ENCODE measurements around the gene EME1. TPM values are rescaled to one million over a fixed set of nuclear protein-coding genes. Genes with fewer than 3 reads are reported as not detected.

EME1 gene
- total and polyA plus RNA-seq, 2 of the 13 experiments (the other 11 are each of a cell fraction or from before 2014, with no cell fraction given), result 20.7 to 24.6 TPM

DNA sequence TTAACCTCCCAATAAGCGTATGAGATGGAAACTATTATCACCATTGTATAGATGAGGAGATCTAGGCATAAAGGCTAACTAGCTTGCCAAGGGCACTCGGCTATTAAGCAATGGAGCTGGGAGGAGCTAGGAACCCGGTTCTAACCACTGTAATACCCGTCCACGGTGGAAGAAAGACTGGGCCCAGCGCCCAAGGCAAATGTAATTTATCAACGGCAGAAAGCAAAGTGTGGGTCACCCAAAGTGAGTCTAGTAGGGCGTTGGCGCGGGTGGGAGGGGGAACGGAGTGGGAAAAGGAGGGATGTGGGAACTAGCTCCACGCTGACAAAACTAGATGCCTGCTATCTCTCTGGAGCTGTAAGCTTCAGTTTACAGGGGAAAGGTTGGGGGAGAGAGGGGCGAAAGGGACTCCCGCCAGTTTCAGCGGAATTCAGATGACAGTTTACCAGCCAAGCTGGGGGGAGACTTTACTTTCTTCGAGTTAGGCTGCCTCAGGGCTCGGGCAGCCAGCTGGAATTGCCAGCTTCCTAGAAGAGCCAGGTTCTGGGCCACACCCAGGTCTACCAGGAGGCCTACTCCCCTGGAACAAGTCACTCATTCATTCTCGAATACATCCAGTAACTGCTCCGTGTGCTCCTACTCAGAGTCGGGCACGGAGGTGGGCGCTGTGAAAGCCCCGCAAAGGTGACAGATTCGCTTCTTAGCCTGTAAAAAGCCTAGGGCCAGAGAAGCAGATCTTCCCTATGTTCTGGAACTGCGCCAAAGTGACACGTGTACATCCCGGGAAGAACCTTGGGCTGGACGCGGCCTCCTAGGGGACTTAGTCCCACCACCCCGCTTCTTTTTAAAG lies 23.5 kb downstream of the EME1 start (continued):
- TF ChIP-seq PAWR (CRISPR knock-in tag; IDR thresholded peaks at IDR 0.05; ENCODE audit: borderline replicate concordance) (no peak), SMAD1 (CRISPR knock-in tag; IDR thresholded peaks at IDR 0.05; ENCODE audit: borderline replicate concordance, low read depth) (no peak), STAG1 (CRISPR knock-in tag; IDR thresholded peaks at IDR 0.05) (no peak), DMAP1 (CRISPR knock-in tag; IDR thresholded peaks at IDR 0.05) (no peak), ZNF879 (CRISPR knock-in tag; IDR thresholded peaks at IDR 0.05) (0 out of 2 replicates have a peak, but pooled peaks have one; percentile 2), ZNF672 (CRISPR knock-in tag; IDR thresholded peaks at IDR 0.05) (no peak), ZSCAN21 (CRISPR knock-in tag; IDR thresholded peaks at IDR 0.05; ENCODE audit: borderline replicate concordance) (peak; percentile 78), CCDC6 (CRISPR knock-in tag; IDR thresholded peaks at IDR 0.05) (no peak), CENPBD1 (CRISPR knock-in tag; IDR thresholded peaks at IDR 0.05; ENCODE audit: borderline replicate concordance, low read depth) (no peak), NR2F6 (IDR thresholded peaks at IDR 0.05) (no peak), NR2F6 (CRISPR knock-in tag; IDR thresholded peaks at IDR 0.05) (no peak), ZNF567 (CRISPR knock-in tag; IDR thresholded peaks at IDR 0.05; ENCODE audit: borderline replicate concordance) (no peak), GABPB1 (CRISPR knock-in tag; IDR thresholded peaks at IDR 0.05) (no peak), KLF16 (CRISPR knock-in tag; IDR thresholded peaks at IDR 0.05) (no peak), ZNF605 (CRISPR knock-in tag; IDR thresholded peaks at IDR 0.05) (no peak), ZFP36L1 (CRISPR knock-in tag; IDR thresholded peaks at IDR 0.05) (0 out of 2 replicates have a peak, but pooled peaks have one; percentile 46), IRF1 (CRISPR knock-in tag; IDR thresholded peaks at IDR 0.05; ENCODE audit: low read depth) (no peak), ZNF576 (CRISPR knock-in tag; IDR thresholded peaks at IDR 0.05) (no peak), DPF2 (CRISPR knock-in tag; IDR thresholded peaks at IDR 0.05; ENCODE audit: borderline replicate concordance, low read depth) (no peak), NFE2 (CRISPR knock-in tag; IDR thresholded peaks at IDR 0.05) (no peak), LCORL (IDR thresholded peaks at IDR 0.05) (no peak), LCORL (CRISPR knock-in tag; IDR thresholded peaks at IDR 0.05) (no peak), PAX8 (CRISPR knock-in tag; IDR thresholded peaks at IDR 0.05; ENCODE audit: borderline replicate concordance) (no peak), ISX (CRISPR knock-in tag; conservative IDR thresholded peaks at IDR 0.05) (no peak), ZNF75D (CRISPR knock-in tag; IDR thresholded peaks at IDR 0.05; ENCODE audit: borderline replicate concordance) (no peak)
- TF ChIP-seq, protein P1, sequence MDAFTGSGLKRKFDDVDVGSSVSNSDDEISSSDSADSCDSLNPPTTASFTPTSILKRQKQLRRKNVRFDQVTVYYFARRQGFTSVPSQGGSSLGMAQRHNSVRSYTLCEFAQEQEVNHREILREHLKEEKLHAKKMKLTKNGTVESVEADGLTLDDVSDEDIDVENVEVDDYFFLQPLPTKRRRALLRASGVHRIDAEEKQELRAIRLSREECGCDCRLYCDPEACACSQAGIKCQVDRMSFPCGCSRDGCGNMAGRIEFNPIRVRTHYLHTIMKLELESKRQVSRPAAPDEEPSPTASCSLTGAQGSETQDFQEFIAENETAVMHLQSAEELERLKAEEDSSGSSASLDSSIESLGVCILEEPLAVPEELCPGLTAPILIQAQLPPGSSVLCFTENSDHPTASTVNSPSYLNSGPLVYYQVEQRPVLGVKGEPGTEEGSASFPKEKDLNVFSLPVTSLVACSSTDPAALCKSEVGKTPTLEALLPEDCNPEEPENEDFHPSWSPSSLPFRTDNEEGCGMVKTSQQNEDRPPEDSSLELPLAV (CRISPR knock-in tag; conservative IDR thresholded peaks at IDR 0.05; ENCODE audit: low read depth), result no peak
- TF ChIP-seq, protein P2, sequence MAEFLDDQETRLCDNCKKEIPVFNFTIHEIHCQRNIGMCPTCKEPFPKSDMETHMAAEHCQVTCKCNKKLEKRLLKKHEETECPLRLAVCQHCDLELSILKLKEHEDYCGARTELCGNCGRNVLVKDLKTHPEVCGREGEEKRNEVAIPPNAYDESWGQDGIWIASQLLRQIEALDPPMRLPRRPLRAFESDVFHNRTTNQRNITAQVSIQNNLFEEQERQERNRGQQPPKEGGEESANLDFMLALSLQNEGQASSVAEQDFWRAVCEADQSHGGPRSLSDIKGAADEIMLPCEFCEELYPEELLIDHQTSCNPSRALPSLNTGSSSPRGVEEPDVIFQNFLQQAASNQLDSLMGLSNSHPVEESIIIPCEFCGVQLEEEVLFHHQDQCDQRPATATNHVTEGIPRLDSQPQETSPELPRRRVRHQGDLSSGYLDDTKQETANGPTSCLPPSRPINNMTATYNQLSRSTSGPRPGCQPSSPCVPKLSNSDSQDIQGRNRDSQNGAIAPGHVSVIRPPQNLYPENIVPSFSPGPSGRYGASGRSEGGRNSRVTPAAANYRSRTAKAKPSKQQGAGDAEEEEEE (CRISPR knock-in tag; IDR thresholded peaks at IDR 0.05; ENCODE audit: borderline replicate concordance), result peak; percentile 89; the same call in 1 of the 2 replicates
